MCF 10A (cell line): Measurements from ENCODE around the gene CCM2L. TPM values are rescaled to one million over a fixed set of nuclear protein-coding genes. Genes with fewer than 3 reads are reported as not detected.

Experiments used
- BruUV-seq: library from RNA; stranded (reverse); fragments of 400-500 nt; replicated peaks from 2 replicates; lab custom pipeline; 2021; lab: Mats Ljungman, UMichigan
- CTCF ChIA-PET: fragments of 300-600 bp; sonication (Branson Sonifier 250); formaldehyde crosslinking; extraction: SDS; loops from one replicate; lab custom pipeline; 2021; ENCODE audit warnings: antibody characterized with exemption, inconsistent platforms; lab: Yijun Ruan, JAX
- POLR2A ChIA-PET: fragments of 300-600, 350-650 bp; sonication (Branson Sonifier 250); formaldehyde crosslinking; extraction: SDS; loops from one replicate; lab custom pipeline; 2020; ENCODE audit warnings: antibody characterized with exemption, inconsistent platforms; lab: Yijun Ruan, JAX
- DNase-seq: peaks from one replicate; pipeline ENCODE4 v3.0.0-alpha.2; 2018; ENCODE audit not compliant: unreplicated experiment
- H3K27ac Mint-ChIP-seq: one replicate; pipeline ENCODE4 v1.8.0; 2022; ENCODE audit warnings: mild to moderate bottlenecking, low read depth, mixed read lengths; ENCODE audit not compliant: unreplicated experiment
- H3K27me3 Mint-ChIP-seq: one replicate; pipeline ENCODE4 v1.8.0; 2022; ENCODE audit warnings: mixed read lengths; ENCODE audit not compliant: insufficient read depth, unreplicated experiment
- H3K36me3 Mint-ChIP-seq: one replicate; pipeline ENCODE4 v1.8.0; 2022; ENCODE audit warnings: mild to moderate bottlenecking, moderate library complexity, mixed read lengths; ENCODE audit not compliant: insufficient read depth, unreplicated experiment
- H3K4me1 Mint-ChIP-seq: one replicate; pipeline ENCODE4 v1.8.0; 2022; ENCODE audit warnings: mixed read lengths; ENCODE audit not compliant: insufficient read depth, unreplicated experiment
- H3K4me3 Mint-ChIP-seq: one replicate; pipeline ENCODE4 v1.8.0; 2022; ENCODE audit warnings: mild to moderate bottlenecking, moderate library complexity, mixed read lengths; ENCODE audit not compliant: unreplicated experiment
- H3K9me3 Mint-ChIP-seq: one replicate; pipeline ENCODE4 v1.8.0; 2022; ENCODE audit warnings: mixed read lengths; ENCODE audit not compliant: unreplicated experiment
- intact Hi-C: fragments of 100-400 bp; cut with micrococcal nuclease; formaldehyde crosslinking; loops from 2 replicates; pipeline ENCODE4 v1.14.1; 2022
- total RNA-seq: library from RNA; stranded (reverse); gene quantifications from 2 replicates; pipeline ENCODE4 v1.2.3, GENCODE V29; 2022
- TF ChIP-seq, protein P1 (sequence below): fragments of 200-600 bp; IDR thresholded peaks from one replicate; pipeline ENCODE4 v1.8.0; 2022; ENCODE audit warnings: antibody characterized with exemption, mild to moderate bottlenecking; ENCODE audit not compliant: unreplicated experiment

The CCM2L gene
- total RNA-seq, 1 experiment from 2014 or later, result not detected

DNA sequence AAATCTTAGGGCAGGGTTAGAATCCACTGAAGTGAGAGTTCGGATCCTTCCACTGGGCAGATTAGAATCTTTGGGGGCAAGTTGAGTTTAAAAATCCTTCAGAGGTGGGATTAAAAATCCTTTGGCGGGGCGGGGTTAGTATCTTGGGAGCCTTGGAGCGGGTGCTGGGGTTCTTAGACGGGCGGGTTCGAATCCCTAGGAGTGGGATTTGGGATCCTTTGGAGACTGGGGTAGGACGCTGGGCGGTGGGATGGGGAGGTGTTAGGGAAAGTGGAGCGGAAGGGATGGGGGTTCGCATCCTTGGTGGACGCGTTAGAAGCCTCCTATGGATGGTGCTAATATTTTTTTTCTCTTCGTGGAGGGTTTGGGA lies 41.5 kb downstream of the CCM2L start:
- no peaks in the 10 kb centered on the region for H3K9me3 Mint-ChIP-seq
- BruUV-seq, result no TSS peak
- ChIA-PET CTCF (no interaction called here), POLR2A (no interaction called here)
- H3K27me3 Mint-ChIP-seq, result peaks cover 62% of the 10 kb centered on the region
- H3K36me3 Mint-ChIP-seq, result no peaks in the 10 kb centered on the region
- H3K27ac Mint-ChIP-seq, result no peak overlapping the region
- TF ChIP-seq, protein P1, sequence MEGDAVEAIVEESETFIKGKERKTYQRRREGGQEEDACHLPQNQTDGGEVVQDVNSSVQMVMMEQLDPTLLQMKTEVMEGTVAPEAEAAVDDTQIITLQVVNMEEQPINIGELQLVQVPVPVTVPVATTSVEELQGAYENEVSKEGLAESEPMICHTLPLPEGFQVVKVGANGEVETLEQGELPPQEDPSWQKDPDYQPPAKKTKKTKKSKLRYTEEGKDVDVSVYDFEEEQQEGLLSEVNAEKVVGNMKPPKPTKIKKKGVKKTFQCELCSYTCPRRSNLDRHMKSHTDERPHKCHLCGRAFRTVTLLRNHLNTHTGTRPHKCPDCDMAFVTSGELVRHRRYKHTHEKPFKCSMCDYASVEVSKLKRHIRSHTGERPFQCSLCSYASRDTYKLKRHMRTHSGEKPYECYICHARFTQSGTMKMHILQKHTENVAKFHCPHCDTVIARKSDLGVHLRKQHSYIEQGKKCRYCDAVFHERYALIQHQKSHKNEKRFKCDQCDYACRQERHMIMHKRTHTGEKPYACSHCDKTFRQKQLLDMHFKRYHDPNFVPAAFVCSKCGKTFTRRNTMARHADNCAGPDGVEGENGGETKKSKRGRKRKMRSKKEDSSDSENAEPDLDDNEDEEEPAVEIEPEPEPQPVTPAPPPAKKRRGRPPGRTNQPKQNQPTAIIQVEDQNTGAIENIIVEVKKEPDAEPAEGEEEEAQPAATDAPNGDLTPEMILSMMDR, result no peak
- no peak overlapping the region for H3K4me3 Mint-ChIP-seq
- intact Hi-C loops, result no loop called here
- no peak for DNase-seq
- H3K4me1 Mint-ChIP-seq, result no peaks in the 10 kb centered on the region

DNA sequence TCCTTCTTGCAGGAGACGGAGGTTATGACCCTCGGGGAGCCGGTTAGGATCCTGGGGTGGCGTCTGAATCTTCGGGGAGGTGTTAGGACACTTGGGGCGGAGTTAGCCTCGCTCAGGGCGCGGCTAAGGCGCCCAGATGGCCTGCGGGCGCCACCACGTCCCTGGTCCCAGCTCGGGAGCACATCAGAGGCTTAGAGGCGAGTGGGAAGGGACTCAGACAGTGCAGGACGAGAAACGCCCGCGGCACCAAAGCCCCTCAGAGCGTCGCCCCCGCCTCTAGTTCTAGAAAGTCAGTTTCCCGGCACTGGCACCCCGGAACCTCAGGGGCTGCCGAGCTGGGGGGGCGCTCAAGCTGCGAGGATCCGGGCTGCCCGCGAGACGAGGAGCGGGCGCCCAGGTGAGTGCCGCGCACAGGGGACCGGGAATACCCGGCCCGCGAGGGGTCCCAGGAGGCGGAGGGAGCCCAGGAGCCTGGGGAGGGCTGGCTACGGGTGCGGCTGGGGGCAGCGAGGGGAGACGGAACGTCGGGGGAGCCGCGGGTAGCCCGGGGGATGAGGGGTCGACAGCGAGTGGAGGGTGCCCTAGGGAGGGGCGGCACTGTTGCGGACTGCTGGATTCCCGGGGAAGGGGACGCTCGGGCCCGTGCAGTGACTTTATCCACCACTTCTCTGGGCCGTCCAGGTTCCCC lies 42.0 kb downstream of the CCM2L start, which contains the start of gene HCK:
HCK (plus strand) TSS at position 153 of the 688 bp plus-strand sequence.
- Mint-ChIP-seq H3K27ac (no peak within 1 kb of the TSS), H3K36me3 (no peaks in the 10 kb centered on the region), H3K27me3 (peaks cover 66% of the 10 kb centered on the region), H3K9me3 (no peaks in the 10 kb centered on the region), H3K4me1 (no peaks in the 10 kb centered on the region), H3K4me3 (no peak within 1 kb of the TSS)
- TF ChIP-seq, protein P1, result no peak
- no TSS peak for BruUV-seq
- POLR2A ChIA-PET, result no interaction called here
- no peak for DNase-seq
- intact Hi-C loops, result no loop called here
- CTCF ChIA-PET, result interaction anchor here (2.7 kb wide), 1 partner anchor 21 kb away, joined by 15 read pairs; no protein-coding TSS in a partner anchor

DNA sequence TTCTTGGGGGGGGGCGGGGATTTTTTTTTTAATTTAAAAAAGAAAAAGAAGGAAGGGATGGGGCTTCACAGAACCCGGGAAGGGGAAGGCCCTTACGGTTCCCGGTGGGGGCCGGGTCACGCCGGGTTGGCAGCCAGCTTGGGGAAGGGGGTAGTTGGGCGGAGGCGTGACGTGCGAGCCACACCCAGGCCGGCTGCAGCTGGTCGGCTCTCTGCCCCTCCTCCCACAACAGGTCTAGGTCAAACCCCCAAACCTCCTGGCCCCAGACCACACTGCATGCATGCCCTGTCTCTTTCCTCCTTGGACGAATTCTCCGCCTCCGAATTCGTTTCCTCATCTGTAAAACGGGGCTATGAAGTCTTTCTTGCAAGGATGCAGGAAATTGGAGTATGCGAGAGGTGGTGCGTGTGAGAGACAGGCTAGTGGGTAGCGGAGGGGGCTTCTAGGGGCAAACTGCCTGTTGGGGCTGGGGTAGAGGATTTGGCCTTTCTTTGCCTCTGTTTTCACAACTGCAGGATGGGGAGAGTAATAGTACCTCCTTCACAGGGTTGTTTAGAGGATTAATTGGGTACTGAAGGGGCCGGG lies 42.6 kb downstream of the CCM2L start:
- Mint-ChIP-seq H3K9me3 (no peaks in the 10 kb centered on the region), H3K27me3 (peaks cover 72% of the 10 kb centered on the region), H3K4me1 (no peaks in the 10 kb centered on the region), H3K4me3 (no peak overlapping the region), H3K36me3 (no peaks in the 10 kb centered on the region), H3K27ac (no peak overlapping the region)
- DNase-seq, result no peak
- ChIA-PET POLR2A (no interaction called here), CTCF (interaction anchor here (0.7 to 2.7 kb wide), 2 partner anchors 22 to 102 kb away, joined by 6 to 15 read pairs; no protein-coding TSS in a partner anchor)
- no TSS peak for BruUV-seq
- TF ChIP-seq, protein P1, result no peak
- intact Hi-C loops, result no loop called here

DNA sequence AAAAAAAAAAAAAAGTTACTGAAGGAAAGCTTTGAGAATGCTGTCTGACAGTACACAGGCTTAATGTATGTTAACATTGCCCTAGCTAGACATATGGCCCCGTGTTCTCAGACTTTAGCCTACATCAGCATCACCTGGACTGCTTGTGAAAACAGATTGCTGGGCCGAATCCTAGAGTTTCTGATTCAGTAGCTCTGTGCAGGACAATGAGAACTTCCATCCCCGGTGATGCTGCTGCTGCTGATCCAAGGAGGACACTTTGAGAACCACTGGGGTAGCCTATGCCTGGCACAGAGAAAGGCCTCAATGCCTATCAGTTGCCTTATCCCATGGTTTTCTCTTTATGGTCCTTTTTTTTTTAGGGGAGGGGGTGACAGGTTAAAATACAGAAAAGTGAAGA lies 43.4 kb downstream of the CCM2L start:
- intact Hi-C loops, result no loop called here
- ChIA-PET CTCF (interaction anchor here (0.7 to 2.7 kb wide), 2 partner anchors 23 to 103 kb away, joined by 6 to 15 read pairs; no protein-coding TSS in a partner anchor), POLR2A (no interaction called here)
- no TSS peak for BruUV-seq
- Mint-ChIP-seq H3K27ac (no peak overlapping the region), H3K36me3 (no peaks in the 10 kb centered on the region), H3K27me3 (peaks cover 80% of the 10 kb centered on the region), H3K9me3 (no peaks in the 10 kb centered on the region), H3K4me1 (no peaks in the 10 kb centered on the region), H3K4me3 (no peak overlapping the region)
- DNase-seq, result no peak
- TF ChIP-seq, protein P1, result no peak
